Caco-2 (cell line): ENCODE measurements around the gene RNF10. TPM values are rescaled to one million over a fixed set of nuclear protein-coding genes. Genes with fewer than 3 reads are reported as not detected.
"Not testable (repeated sequence)": the region's sequence is repeated elsewhere in the genome, so short reads cannot be mapped to it uniquely, and the experiment has no call there.

Experiments
- Bru-seq: library from RNA; stranded (reverse); fragments of 400-500 nt; gene quantifications from one replicate; lab custom pipeline; 2021; lab: Mats Ljungman, UMichigan
- BruChase-seq, 2 experiments: library from RNA; stranded (reverse); fragments of 400-500 nt; gene quantifications; one replicate each; lab custom pipeline; 2021; lab: Mats Ljungman, UMichigan
- BruUV-seq: library from RNA; stranded (reverse); fragments of 400-500 nt; replicated peaks from 2 replicates; lab custom pipeline; 2021; lab: Mats Ljungman, UMichigan
- CTCF ChIA-PET: fragments of 300-600 bp; sonication (Branson Sonifier 250); formaldehyde crosslinking; loops from one replicate; lab custom pipeline; 2022; ENCODE audit warnings: antibody characterized with exemption; lab: Charles Lee
- POLR2A ChIA-PET: fragments of 300-600 bp; sonication (Branson Sonifier 250); formaldehyde crosslinking; loops from one replicate; lab custom pipeline; 2022; ENCODE audit warnings: antibody characterized with exemption; lab: Charles Lee
- DNase-seq, 2 experiments: peaks; one replicate each; pipeline versions ENCODE4 v3.0.0 to v3.0.0-alpha.2; 2020 to 2022
- H3K27me3 ChIP-seq: replicated peaks from 2 replicates; pipeline ENCODE4 v1.6.0; 2011; ENCODE audit warnings: low read length; ENCODE audit not compliant: control insufficient read depth, insufficient read depth
- H3K36me3 ChIP-seq: 2 replicates; pipeline ENCODE4 v1.5.1; 2011; ENCODE audit warnings: low read length; ENCODE audit not compliant: control insufficient read depth, insufficient read depth
- H3K4me1 ChIP-seq: fragments of 250-450 bp; sonication (Bioruptor Pico); 2 replicates; pipeline ENCODE4 v1.5.1; 2020; ENCODE audit warnings: mild to moderate bottlenecking
- H3K4me3 ChIP-seq: 2 replicates; pipeline ENCODE4 v1.5.1; 2011; ENCODE audit warnings: low read depth, mild to moderate bottlenecking, control low read depth, low read length
- H3K9me3 ChIP-seq: fragments of 250-450 bp; sonication (Bioruptor Pico); 2 replicates; pipeline ENCODE4 v1.5.1; 2020; ENCODE audit warnings: mild to moderate bottlenecking, moderate library complexity
- H3K27ac Mint-ChIP-seq: one replicate; pipeline ENCODE4 v1.8.0; 2022; ENCODE audit warnings: mixed read lengths; ENCODE audit not compliant: unreplicated experiment
- H3K27me3 Mint-ChIP-seq: one replicate; pipeline ENCODE4 v1.8.0; 2022; ENCODE audit warnings: mixed read lengths; ENCODE audit not compliant: insufficient read depth, unreplicated experiment
- H3K36me3 Mint-ChIP-seq: one replicate; pipeline ENCODE4 v1.8.0; 2022; ENCODE audit warnings: mild to moderate bottlenecking, mixed read lengths; ENCODE audit not compliant: insufficient read depth, unreplicated experiment
- H3K4me1 Mint-ChIP-seq: one replicate; pipeline ENCODE4 v1.8.0; 2022; ENCODE audit warnings: low read depth, mixed read lengths; ENCODE audit not compliant: unreplicated experiment
- H3K4me3 Mint-ChIP-seq: one replicate; pipeline ENCODE4 v1.8.0; 2022; ENCODE audit warnings: mild to moderate bottlenecking, moderate library complexity, mixed read lengths; ENCODE audit not compliant: unreplicated experiment
- H3K9me3 Mint-ChIP-seq: one replicate; pipeline ENCODE4 v1.8.0; 2022; ENCODE audit warnings: mixed read lengths; ENCODE audit not compliant: unreplicated experiment
- intact Hi-C: fragments of 100-400 bp; cut with micrococcal nuclease; formaldehyde crosslinking; loops from one replicate; pipeline ENCODE4 v1.10.0; 2022; ENCODE audit not compliant: unreplicated experiment
- long read RNA-seq: library from polyadenylated mRNA; stranded (forward); transcript quantifications from one replicate; pipeline ENCODE4 v2.0.0, GENCODE V29; 2022
- total RNA-seq: library from RNA; stranded (reverse); gene quantifications from 2 replicates; pipeline ENCODE4 v1.2.3, GENCODE V29; 2022
- TF ChIP-seq, protein P1 (sequence below), 2 experiments: fragments of 200-600 bp in 1 of 2; IDR thresholded peaks; 1 replicate in 1 of 2; 2 replicates in 1 of 2; pipeline versions ENCODE4 v1.5.1 to v1.8.0; 2011 to 2022; ENCODE audit warnings: antibody characterized with exemption in 1 of 2, control low read depth in 1 of 2, inconsistent platforms in 1 of 2, low read depth in 1 of 2, low read length in 1 of 2, mild to moderate bottlenecking in 1 of 2, moderate library complexity in 1 of 2; ENCODE audit not compliant: insufficient read depth in 1 of 2, severe bottlenecking in 1 of 2, unreplicated experiment in 1 of 2

The RNF10 gene
- total RNA-seq, result 133 and 164 TPM in 2 replicates
- percentile 83 among the genes with signal in this experiment for Bru-seq, nascent RNA
- BruChase-seq, experiment 1, labeled RNA remaining after a 2-hour chase, result percentile 82 among the genes with signal in this experiment
- BruChase-seq, experiment 2, labeled RNA remaining after a 6-hour chase, result percentile 89 among the genes with signal in this experiment
- long read RNA-seq, transcript RNF10-203 (17 exons, 2,671 nt), result minor isoform, 26 of 285 reads
- long read RNA-seq, transcript RNF10-201 (17 exons, 3,825 nt), result major isoform, 184 of 285 reads
- long read RNA-seq, partial matches to known transcripts, result 17 of 285 reads
- long read RNA-seq, other reads (novel, unspliced or antisense), result 57 of 285 reads

DNA sequence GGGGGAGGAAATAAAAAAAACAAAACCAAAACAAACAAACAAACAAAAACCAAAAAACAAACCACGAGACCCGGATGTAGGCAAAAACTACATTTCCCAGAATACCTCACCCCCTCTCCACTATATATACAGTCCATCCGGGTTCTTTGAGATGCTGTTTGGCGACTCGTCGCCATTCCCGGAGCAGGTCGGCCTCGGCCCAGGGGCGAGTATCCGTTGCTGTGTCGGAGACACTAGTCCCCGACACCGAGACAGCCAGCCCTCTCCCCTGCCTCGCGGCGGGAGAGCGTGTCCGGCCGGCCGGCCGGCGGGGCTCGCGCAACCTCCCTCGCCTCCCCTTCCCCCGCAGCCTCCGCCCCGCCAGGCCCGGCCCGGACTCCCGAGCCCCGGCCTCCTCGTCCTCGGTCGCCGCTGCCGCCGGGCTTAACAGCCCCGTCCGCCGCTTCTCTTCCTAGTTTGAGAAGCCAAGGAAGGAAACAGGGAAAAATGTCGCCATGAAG is at the start of gene RNF10:
RNF10 (plus strand) TSS at position 154 of the 500 bp plus-strand sequence. CDS start 456 bp downstream, outside the sequence.
- ChIA-PET CTCF (no interaction called here), POLR2A (interaction anchor here (0.6 to 1.2 kb wide), 5 partner anchors 16 to 96 kb away, joined by 3 to 9 read pairs (median 4); partner anchors contain the start of genes COX6A1 and POP5)
- no TSS peak for BruUV-seq
- Histone ChIP-seq H3K4me3 (peak within 1 kb of the TSS; percentile 81), H3K36me3 (no peaks in the 10 kb centered on the region), H3K27me3 (no peaks in the 10 kb centered on the region), H3K9me3 (no peaks in the 10 kb centered on the region), H3K4me1 (peaks cover 34% of the 10 kb centered on the region)
- Mint-ChIP-seq H3K27me3 (no peaks in the 10 kb centered on the region), H3K4me3 (peak within 1 kb of the TSS; percentile 92), H3K4me1 (peaks cover 7% of the 10 kb centered on the region), H3K27ac (peak within 1 kb of the TSS; percentile 92), H3K36me3 (peaks cover 43% of the 10 kb centered on the region), H3K9me3 (no peaks in the 10 kb centered on the region)
- TF ChIP-seq, protein P1, sequence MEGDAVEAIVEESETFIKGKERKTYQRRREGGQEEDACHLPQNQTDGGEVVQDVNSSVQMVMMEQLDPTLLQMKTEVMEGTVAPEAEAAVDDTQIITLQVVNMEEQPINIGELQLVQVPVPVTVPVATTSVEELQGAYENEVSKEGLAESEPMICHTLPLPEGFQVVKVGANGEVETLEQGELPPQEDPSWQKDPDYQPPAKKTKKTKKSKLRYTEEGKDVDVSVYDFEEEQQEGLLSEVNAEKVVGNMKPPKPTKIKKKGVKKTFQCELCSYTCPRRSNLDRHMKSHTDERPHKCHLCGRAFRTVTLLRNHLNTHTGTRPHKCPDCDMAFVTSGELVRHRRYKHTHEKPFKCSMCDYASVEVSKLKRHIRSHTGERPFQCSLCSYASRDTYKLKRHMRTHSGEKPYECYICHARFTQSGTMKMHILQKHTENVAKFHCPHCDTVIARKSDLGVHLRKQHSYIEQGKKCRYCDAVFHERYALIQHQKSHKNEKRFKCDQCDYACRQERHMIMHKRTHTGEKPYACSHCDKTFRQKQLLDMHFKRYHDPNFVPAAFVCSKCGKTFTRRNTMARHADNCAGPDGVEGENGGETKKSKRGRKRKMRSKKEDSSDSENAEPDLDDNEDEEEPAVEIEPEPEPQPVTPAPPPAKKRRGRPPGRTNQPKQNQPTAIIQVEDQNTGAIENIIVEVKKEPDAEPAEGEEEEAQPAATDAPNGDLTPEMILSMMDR (IDR thresholded peaks at IDR 0.05; ENCODE audit: insufficient read depth in 1 of 2, low read depth in 1 of 2, low read length in 1 of 2, severe bottlenecking in 1 of 2, unreplicated experiment in 1 of 2), result no peak
- peak; percentile 81 to 86 for DNase-seq
- intact Hi-C loops, result no loop called here

DNA sequence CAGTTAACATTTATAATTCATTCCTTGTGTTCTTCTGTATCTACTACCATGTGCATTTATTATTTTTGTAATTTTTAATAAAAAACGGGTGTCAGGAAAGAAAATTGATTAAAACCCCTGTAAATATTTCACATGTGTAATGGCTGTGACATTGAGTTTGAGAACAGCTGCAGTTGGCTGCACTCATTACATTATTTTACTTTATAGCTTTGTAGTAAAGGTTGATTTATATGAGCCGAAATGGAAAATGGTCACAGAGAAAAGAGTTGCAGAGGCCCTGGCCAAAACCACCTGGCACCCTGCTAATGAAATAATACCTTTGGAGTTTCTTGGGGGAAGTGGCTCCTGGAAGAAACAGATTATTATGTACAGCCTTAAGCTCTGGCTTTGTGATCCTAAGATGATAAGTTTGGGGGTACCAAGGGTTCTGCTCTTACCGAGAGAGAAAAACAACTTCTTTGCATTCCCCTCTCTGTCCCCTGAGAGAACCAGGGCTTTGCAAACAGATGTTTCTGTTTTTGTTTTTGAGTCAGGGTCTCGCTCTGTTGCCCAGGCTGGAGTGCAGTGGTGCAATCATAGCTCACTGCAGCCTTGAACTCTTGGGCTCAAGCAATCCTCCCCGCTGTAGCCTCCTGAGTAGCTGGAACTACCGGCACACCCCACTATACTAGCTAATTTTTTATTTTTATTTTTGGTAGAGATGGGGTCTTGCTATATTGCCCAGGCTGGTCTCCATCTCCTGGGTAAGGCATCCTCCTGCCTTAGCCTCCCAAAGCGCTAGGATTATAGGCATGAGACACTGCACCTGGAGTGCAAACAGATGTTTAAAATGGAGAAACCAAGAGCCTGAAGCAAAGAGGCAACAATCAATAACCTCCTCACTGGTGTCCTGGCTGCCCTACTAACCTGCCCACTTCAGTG is 47.9 kb upstream of the RNF10 start:
- H3K27ac Mint-ChIP-seq, result no peak overlapping the region
- Histone ChIP-seq H3K36me3 (no peaks in the 10 kb centered on the region), H3K4me1 (no peaks in the 10 kb centered on the region), H3K4me3 (no peak overlapping the region), H3K27me3 (no peaks in the 10 kb centered on the region), H3K9me3 (no peaks in the 10 kb centered on the region)
- no peak overlapping the region for H3K4me3 Mint-ChIP-seq
- H3K36me3 Mint-ChIP-seq, result no peaks in the 10 kb centered on the region
- DNase-seq, result no peak
- intact Hi-C loops, result no loop called here
- H3K27me3 Mint-ChIP-seq, result no peaks in the 10 kb centered on the region
- no TSS peak for BruUV-seq
- no peaks in the 10 kb centered on the region for H3K9me3 Mint-ChIP-seq
- TF ChIP-seq, protein P1 (IDR thresholded peaks at IDR 0.05; ENCODE audit: insufficient read depth in 1 of 2, low read depth in 1 of 2, low read length in 1 of 2, severe bottlenecking in 1 of 2, unreplicated experiment in 1 of 2), result no peak
- CTCF ChIA-PET, result no interaction called here
- no peaks in the 10 kb centered on the region for H3K4me1 Mint-ChIP-seq
- POLR2A ChIA-PET, result no interaction called here

DNA sequence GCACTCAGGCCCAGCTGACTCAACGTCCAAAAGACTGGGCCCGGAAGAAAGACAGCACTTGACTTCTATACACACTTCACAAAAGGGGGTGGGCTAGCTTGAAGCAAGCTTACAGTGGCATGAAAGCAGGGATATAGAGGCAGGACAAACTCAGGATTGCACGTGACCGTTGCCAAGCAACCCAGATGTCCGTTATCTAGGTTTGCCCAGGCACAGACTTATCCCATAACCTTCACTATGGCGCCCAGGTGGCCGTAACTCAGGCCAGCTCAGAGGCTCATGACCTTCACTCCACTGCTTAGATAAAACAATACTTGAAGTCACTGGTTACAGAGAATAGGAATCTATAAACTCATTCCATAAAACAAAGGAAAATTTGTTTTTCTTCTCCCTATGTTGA is 46.6 kb upstream of the RNF10 start:
- DNase-seq, POLR2A ChIA-PET, H3K27me3 Mint-ChIP-seq, H3K36me3 ChIP-seq, H3K36me3 Mint-ChIP-seq, H3K4me3 Mint-ChIP-seq, CTCF ChIA-PET, H3K9me3 ChIP-seq, H3K27me3 ChIP-seq, intact Hi-C loops, H3K4me3 ChIP-seq, H3K4me1 Mint-ChIP-seq, H3K9me3 Mint-ChIP-seq, H3K27ac Mint-ChIP-seq, H3K4me1 ChIP-seq, BruUV-seq: not testable (repeated sequence)
